ENCODE results near the gene RPLP2. TPM values are rescaled to one million over a fixed set of nuclear protein-coding genes. Genes with fewer than 3 reads are reported as not detected.
A peak's percentile ranks its signal among the peaks of the same experiment; 100 is the strongest.

The RPLP2 gene
- total RNA-seq, 1 donor from 2014 or later, result 418 TPM

GRCh38 chr11:860234-861104, 50.7 kb downstream of the RPLP2 start:
- H3K9ac ChIP-seq, result no peak overlapping the region
- H3K9me3 ChIP-seq (ENCODE audit: low read depth), result no peaks in the 10 kb centered on the region
- no peaks in the 10 kb centered on the region for H3K9me3 Mint-ChIP-seq
- no peak overlapping the region for H3K4me3 ChIP-seq
- H3K36me3 Mint-ChIP-seq, result no peaks in the 10 kb centered on the region
- peaks cover 2% of the 10 kb centered on the region for H3K27me3 Mint-ChIP-seq (ENCODE audit: insufficient read depth, low read depth)
- no peak overlapping the region for H3K27ac Mint-ChIP-seq
- H3K4me3 Mint-ChIP-seq, result no peak overlapping the region
- H3K27me3 ChIP-seq, result no peaks in the 10 kb centered on the region
- H3K4me2 ChIP-seq, result no peak overlapping the region
- DNase-seq (ENCODE audit: low spot score), result no peak
- TF ChIP-seq EZH2phosphoT487 (IDR thresholded peaks at IDR 0.05) (no peak), CTCF (IDR thresholded peaks at IDR 0.05) (no peak), EZH2 (IDR thresholded peaks at IDR 0.05) (no peak)
- H4K20me1 ChIP-seq (ENCODE audit: low read depth), result peaks cover 35% of the 10 kb centered on the region
- peaks cover 4% of the 10 kb centered on the region for H3F3A ChIP-seq (ENCODE audit: low read depth)
- H2AFZ ChIP-seq (replicated peaks), result no peak overlapping the region
- no peaks in the 10 kb centered on the region for H3K79me2 ChIP-seq (ENCODE audit: low read depth)
- no peak overlapping the region for H3K27ac ChIP-seq
- peaks cover 17% of the 10 kb centered on the region for H3K4me1 Mint-ChIP-seq
- H3K4me1 ChIP-seq, result peaks cover 19% of the 10 kb centered on the region
- H3K36me3 ChIP-seq, result no peaks in the 10 kb centered on the region

- TF ChIP-seq EZH2 (IDR thresholded peaks at IDR 0.05) (no peak), CTCF (IDR thresholded peaks at IDR 0.05) (no peak), EZH2phosphoT487 (IDR thresholded peaks at IDR 0.05) (no peak)
- Mint-ChIP-seq H3K27me3 (ENCODE audit: insufficient read depth, low read depth) (peaks cover 2% of the 10 kb centered on the region), H3K27ac (no peak overlapping the region), H3K9me3 (no peaks in the 10 kb centered on the region), H3K4me3 (no peak overlapping the region), H3K36me3 (no peaks in the 10 kb centered on the region), H3K4me1 (peaks cover 17% of the 10 kb centered on the region)
- H2AFZ ChIP-seq (replicated peaks), result no peak overlapping the region
- H3K9me3 ChIP-seq (ENCODE audit: low read depth), result no peaks in the 10 kb centered on the region
- no peak overlapping the region for H3K4me3 ChIP-seq
- H3K36me3 ChIP-seq, result no peaks in the 10 kb centered on the region
- no peak overlapping the region for H3K9ac ChIP-seq
- H3K79me2 ChIP-seq (ENCODE audit: low read depth), result no peaks in the 10 kb centered on the region
- H4K20me1 ChIP-seq (ENCODE audit: low read depth), result peaks cover 29% of the 10 kb centered on the region
- H3F3A ChIP-seq (ENCODE audit: low read depth), result peaks cover 4% of the 10 kb centered on the region
- DNase-seq (ENCODE audit: low spot score), result no peak
- no peak overlapping the region for H3K27ac ChIP-seq
- H3K4me1 ChIP-seq, result peaks cover 19% of the 10 kb centered on the region
- no peak overlapping the region for H3K4me2 ChIP-seq
- no peaks in the 10 kb centered on the region for H3K27me3 ChIP-seq
These were observed 51.3 kb downstream of the RPLP2 start for GRCh38 chr11:861105-861479.

- H3K4me3 Mint-ChIP-seq, result no peak overlapping the region
- peak; percentile 56 for DNase-seq (ENCODE audit: low spot score)
These were observed 52.4 kb downstream of the RPLP2 start for GRCh38 chr11:862081-862661.

More at GRCh38 chr11:862081-862661, 52.4 kb downstream of the RPLP2 start:
- Histone ChIP-seq H3K9me3 (ENCODE audit: low read depth) (no peaks in the 10 kb centered on the region), H3K9ac (no peak overlapping the region), H3F3A (ENCODE audit: low read depth) (peaks cover 6% of the 10 kb centered on the region), H3K4me2 (peak overlapping the region; percentile 38), H4K20me1 (ENCODE audit: low read depth) (peaks cover 24% of the 10 kb centered on the region), H3K79me2 (ENCODE audit: low read depth) (no peaks in the 10 kb centered on the region), H3K4me3 (no peak overlapping the region), H3K27ac (no peak overlapping the region), H3K4me1 (peaks cover 19% of the 10 kb centered on the region), H3K36me3 (no peaks in the 10 kb centered on the region), H2AFZ (replicated peaks) (no peak overlapping the region), H3K27me3 (no peaks in the 10 kb centered on the region)
- H3K9me3 Mint-ChIP-seq, result no peaks in the 10 kb centered on the region
- H3K36me3 Mint-ChIP-seq, result no peaks in the 10 kb centered on the region
- TF ChIP-seq CTCF (IDR thresholded peaks at IDR 0.05) (no peak), EZH2 (IDR thresholded peaks at IDR 0.05) (no peak), EZH2phosphoT487 (IDR thresholded peaks at IDR 0.05) (no peak)
- H3K27ac Mint-ChIP-seq, result no peak overlapping the region
- H3K27me3 Mint-ChIP-seq (ENCODE audit: insufficient read depth, low read depth), result peaks cover 2% of the 10 kb centered on the region
- H3K4me1 Mint-ChIP-seq, result peaks cover 12% of the 10 kb centered on the region

Small RNAs within 50 kb of the gene (small RNA-seq; reads per million reads assigned to genes)
- not detected for gene SNORA52

Other genes starting within 250 kb of the RPLP2 start
- 1.1 and 2.5 TPM in 2 replicates for gene LMNTD2, start 249.2 kb upstream of the RPLP2 start, total RNA-seq (ENCODE audit: low replicate concordance)
- 12.8 and 48.3 TPM in 2 replicates for gene RASSF7, start 249.0 kb upstream of the RPLP2 start, total RNA-seq (ENCODE audit: low replicate concordance)
- gene PHRF1, start 233.5 kb upstream of the RPLP2 start, total RNA-seq (ENCODE audit: low replicate concordance), result 9.8 and 43.6 TPM in 2 replicates
- 4.3 and 18.4 TPM in 2 replicates for gene IRF7, start 194.0 kb upstream of the RPLP2 start, total RNA-seq (ENCODE audit: low replicate concordance)
- gene CDHR5, start 185.0 kb upstream of the RPLP2 start, total RNA-seq (ENCODE audit: low replicate concordance), result not detected in 2 replicates
- gene SCT, start 182.8 kb upstream of the RPLP2 start, total RNA-seq (ENCODE audit: low replicate concordance), result not detected in 2 replicates
- 0.97 and 6.6 TPM in 2 replicates for gene DRD4, start 172.7 kb upstream of the RPLP2 start, total RNA-seq (ENCODE audit: low replicate concordance)
- gene DEAF1, start 114.7 kb upstream of the RPLP2 start, total RNA-seq (ENCODE audit: low replicate concordance), result 38.4 and 66.4 TPM in 2 replicates
- 38.7 and 42.7 TPM in 2 replicates for gene TMEM80, start 114.2 kb upstream of the RPLP2 start, total RNA-seq (ENCODE audit: low replicate concordance)
- 3.3 and 11.0 TPM in 2 replicates for gene EPS8L2, start 103.7 kb upstream of the RPLP2 start, total RNA-seq (ENCODE audit: low replicate concordance)
- 101 and 114 TPM in 2 replicates for gene TALDO1, start 62.5 kb upstream of the RPLP2 start, total RNA-seq (ENCODE audit: low replicate concordance)
- 24.1 and 52.9 TPM in 2 replicates for gene GATD1, start 32.5 kb upstream of the RPLP2 start, total RNA-seq (ENCODE audit: low replicate concordance)
- gene CEND1, start 19.9 kb upstream of the RPLP2 start, total RNA-seq (ENCODE audit: low replicate concordance), result 0.94 and 1.9 TPM in 2 replicates
- gene SLC25A22, start 11.7 kb upstream of the RPLP2 start, total RNA-seq (ENCODE audit: low replicate concordance), result 11.0 and 38.4 TPM in 2 replicates
- gene PIDD1, start 4.7 kb upstream of the RPLP2 start, total RNA-seq (ENCODE audit: low replicate concordance), result 4.8 and 34.6 TPM in 2 replicates
- 2.6 and 20.9 TPM in 2 replicates for gene PNPLA2, start 8.9 kb downstream of the RPLP2 start, total RNA-seq (ENCODE audit: low replicate concordance)
- 3.9 and 11.6 TPM in 2 replicates for gene CRACR2B, start 18.0 kb downstream of the RPLP2 start, total RNA-seq (ENCODE audit: low replicate concordance)
- gene CD151, start 23.0 kb downstream of the RPLP2 start, total RNA-seq (ENCODE audit: low replicate concordance), result 37.4 and 82.2 TPM in 2 replicates
- 12.9 and 27.5 TPM in 2 replicates for gene POLR2L, start 32.6 kb downstream of the RPLP2 start, total RNA-seq (ENCODE audit: low replicate concordance)
- gene TSPAN4, start 32.9 kb downstream of the RPLP2 start, total RNA-seq (ENCODE audit: low replicate concordance), result 19.6 and 58.2 TPM in 2 replicates
- gene CHID1, start 100.8 kb downstream of the RPLP2 start, total RNA-seq (ENCODE audit: low replicate concordance), result 56.6 and 62.9 TPM in 2 replicates
- gene AP2A2, start 115.9 kb downstream of the RPLP2 start, total RNA-seq (ENCODE audit: low replicate concordance), result 50.4 and 67.5 TPM in 2 replicates
- not detected in 2 replicates for gene MUC6, start 226.8 kb downstream of the RPLP2 start, total RNA-seq (ENCODE audit: low replicate concordance)

All from neural progenitor cell (in vitro differentiated cells).